NCI-H187 treated with DMSO at 0.1 percent for 48 hours (cell line): ENCODE results near the gene TGDS.

Experiments
- DNase-seq: peaks from one replicate; lab custom pipeline; 2025; lab: John Stamatoyannopoulos, UW

TGDS gene

DNA sequence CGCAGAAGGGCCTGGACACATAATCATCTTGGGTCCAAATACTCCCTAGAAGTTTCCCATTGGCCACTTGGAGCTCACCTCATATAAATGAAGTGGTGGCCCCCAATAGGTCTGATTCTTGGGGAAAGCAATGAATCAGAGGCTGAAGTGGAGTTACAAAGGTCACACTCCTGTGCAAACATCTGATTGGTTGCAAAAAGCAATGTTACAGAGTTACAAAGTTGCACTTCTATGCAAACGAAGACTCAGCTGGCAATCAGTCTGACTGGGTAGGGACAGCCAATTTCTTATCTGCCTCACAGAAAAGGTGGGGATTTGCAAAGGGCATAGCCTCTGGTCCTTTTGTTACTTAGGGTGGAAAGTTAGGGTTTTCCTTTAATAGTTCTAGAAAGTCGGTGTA, 3.9 kb upstream of the TGDS start:
- DNase-seq: no peak

DNA sequence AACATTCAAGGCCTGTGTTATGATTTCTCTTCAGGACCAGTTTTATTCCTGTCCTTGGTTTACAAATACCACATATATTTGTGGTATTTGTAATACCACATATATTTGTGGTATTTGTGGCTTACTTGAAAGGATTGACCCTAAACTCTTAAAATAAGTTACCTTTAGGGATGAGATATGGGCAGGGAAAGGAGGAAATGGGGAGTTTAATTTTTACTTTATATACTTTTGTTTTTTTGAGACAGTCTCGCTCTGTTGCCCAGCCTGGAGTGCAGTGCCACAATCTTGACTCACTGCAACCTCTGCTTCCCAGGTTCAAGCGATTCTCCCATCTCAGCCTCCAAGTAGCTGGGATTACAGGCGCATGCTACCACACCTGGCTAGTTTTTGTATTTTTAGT, 2.3 kb upstream of the TGDS start:
- no peak for DNase-seq

DNA sequence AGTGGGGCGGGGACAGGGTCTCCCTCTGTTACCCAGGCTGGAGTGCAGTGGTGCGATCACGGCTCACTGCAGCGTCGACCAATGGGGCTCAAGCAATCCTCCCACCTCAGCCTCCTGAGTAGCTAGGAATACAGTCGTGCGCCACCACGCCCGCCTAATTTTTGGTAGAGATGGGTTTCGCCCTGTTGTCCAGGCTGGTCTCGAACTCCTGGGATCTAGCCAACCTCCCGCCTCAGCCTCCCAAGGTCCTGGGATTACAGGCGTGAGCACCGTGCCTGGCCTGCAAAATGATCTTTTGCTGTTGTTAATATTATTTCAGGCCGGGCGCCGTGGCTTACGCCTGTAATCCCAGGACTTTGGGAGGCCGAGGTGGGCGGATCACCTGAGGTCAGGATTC, 621 bp upstream of the TGDS start:
- no peak for DNase-seq

DNA sequence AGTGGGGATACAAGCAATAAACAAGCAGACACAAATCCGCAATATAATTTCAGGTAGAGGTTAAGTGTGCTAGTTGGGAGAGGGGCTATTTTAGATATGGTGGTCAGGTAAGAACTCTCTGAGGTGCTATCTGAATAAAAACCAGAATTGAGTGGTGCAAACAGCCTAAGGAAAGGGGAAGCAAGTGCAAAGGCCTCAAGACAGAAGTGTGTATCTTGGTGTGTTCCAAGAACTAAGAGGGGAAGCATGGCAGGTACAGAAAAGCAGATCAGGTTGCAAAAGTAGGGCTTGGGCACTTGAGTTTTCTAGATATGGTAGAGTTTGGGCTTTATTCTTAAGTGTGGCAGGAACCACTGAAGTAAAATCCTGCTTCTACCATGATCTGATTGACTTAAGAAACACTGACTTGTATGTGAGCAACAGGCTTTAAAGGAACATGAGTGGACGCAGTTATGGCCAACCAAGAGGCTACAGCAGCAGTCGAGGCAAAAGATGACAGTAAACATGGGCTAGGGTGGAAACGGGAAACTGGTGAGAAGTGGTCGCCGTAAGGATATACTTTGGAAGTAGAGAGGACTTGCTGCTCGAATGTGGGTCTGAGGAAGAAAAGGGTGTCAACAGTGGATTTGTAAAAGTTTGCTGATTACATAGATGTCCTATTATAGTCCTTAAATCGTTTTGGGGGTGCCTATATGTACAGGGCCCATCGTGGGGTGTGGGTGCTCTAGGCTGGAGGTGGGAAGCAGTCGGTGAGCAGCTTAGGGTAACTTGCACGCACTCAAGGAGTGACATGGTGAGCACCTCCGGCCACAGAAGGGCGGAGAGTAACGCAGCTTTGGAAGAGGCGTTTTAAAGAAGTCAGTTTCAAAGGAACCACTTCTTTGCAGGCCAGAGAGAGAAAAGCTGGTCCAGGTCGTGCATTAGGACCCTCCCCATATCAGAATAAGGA, 677 bp downstream of the TGDS start:
- DNase-seq: no peak

DNA sequence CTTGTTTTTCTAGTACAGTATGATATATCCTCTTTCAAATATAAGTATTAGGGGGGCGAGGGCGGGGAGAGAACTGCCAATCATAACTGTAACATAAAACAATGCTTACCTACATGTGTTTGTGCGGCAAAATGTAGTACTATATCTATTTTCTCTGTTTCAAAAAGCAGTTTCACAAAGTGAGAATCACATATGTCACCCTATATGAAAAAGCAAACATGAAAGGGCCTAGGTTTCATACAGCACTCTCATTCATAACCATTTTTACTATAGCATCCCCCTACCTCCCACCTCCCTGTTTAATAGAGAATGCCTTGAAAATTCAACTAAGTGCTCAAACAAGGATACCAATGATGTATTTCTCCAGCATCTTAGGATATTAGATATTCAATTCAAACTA, 5.2 kb downstream of the TGDS start:
- no peak for DNase-seq

DNA sequence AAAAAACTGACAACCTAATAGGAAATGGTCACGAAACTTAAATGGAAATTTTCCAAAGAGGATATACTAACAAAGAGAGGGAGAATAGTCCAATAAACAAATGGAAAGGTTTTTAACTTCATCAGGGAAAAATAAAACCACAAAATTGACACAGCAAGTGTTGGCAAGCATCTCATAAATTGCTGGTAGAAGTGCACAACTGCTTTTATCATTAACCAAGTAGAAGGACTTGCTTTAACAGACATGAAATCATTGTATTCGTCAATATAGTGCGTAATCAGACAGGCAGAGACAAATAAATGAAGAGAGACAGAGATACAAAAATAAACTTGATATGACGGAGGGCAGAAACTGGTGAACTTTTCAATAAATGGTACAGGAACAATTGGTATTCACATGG, 7.4 kb downstream of the TGDS start:
- no peak for DNase-seq

DNA sequence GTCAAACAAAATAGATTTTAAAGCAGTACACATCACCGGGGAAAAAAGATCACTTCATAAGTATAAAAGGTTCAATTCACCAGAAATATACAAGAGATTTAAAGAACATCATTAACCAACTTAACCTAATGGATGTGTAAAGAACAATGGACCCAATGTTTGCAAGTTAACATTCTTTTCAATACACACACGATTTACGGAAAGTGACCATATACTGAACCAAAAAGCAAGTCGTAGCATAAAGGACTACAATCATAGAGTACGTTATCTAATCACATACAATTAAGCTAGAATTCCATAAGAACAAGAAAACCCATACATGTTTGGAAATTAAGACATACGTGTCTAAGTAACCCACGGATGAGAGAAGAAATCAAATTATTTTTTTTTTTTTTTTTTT, 9.6 kb downstream of the TGDS start:
- no peak for DNase-seq

DNA sequence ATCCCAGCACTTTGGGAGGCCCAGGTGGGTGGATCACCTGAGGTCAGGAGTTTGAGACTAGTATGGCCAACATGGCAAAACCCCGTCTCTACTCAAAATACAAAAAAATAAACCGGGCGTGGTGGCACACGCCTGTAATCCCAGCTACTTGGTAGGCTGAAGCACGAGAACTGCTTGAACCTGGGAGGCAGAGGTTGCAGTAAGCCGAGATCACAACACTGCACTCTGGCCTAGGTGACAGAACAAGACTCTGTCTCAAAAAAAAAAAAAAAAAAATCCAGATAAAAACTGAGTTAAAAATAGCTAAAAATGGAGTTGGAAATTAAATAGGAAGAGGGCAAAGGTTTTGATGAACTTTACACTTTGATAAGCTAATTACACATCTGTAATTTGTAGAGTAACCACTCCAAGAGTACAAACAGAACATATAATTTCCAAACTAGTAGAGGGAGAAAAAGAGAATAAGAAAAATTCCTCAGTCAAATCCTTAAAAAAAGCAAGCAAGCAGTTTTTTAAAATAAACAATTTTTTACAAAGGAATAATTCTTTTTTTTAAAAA, 10.3 kb downstream of the TGDS start:
- DNase-seq: no peak

DNA sequence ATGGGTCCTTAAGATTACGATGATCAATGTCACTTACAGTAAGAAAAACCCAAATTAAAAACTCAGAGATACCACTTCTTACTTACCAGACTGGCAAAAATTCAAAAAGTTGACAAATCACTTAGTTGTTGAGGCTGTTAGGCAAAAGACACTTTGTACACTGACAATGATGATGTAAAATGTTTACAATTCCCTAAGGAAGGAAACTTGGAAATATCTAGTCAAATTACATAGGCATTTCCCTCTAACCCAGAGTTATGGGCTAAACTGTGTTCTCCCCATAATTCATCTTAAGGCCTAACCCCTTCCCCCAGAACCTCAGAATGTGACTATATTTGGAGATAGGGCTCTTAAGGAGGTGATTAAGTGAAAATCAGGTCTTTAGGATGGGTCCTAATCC, 12.0 kb downstream of the TGDS start:
- DNase-seq: no peak

DNA sequence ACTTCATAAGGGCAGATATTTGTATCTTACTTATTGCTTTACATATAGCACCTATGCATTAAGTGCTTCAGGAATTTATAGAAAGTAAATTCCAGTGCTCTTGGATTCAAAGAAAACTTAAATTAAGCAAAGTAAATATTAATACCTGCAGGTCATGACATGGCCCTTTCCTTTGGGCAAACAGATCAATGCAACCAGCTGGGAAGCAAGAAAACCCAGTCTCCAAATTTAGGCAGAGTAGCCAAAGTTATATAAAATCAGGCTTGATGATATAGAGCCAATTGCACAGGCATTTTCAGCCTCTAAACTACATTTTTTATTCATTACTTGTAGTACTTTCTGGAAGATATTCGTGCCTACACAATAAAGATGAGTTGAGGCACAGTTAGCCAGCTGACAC, 16.9 kb downstream of the TGDS start:
- DNase-seq: no peak

DNA sequence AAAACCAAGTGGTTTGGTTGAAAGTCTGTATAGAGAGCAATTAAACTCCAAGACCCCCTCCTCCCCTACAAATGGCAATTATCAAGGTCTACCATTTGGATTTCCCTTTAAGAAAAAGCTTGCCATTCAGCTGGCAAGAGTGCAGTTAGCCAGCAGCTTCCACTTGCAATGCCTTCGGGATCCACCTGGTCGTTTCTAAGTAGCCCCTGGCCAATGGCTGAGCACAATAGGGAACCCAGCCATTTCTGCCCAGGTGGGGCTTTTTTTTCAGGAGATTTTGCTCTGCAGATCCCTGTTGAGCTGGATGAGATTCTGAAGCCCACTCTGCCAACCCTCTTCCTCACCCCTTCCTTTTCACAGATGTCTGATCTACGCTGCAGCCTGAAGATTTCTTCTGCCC, 26.3 kb downstream of the TGDS start:
- DNase-seq: no peak

DNA sequence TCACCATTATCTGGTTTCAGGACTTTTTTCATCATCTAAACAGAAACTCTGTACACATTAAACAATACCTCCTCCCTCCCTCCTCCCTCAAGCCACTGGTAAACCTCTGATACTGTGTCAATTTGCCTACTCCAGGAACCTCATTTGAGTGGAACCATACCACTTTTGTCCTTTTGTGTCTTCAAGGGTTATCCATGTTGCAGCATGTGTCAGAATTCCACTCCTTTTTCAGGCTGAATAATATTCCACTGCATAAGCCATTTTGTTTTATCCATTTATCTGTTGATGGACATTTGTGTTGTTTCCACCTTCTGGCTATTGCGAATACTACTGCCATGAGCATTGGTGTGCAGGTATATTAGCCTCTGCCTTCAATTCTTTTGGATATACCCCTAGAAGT, 27.5 kb downstream of the TGDS start:
- DNase-seq: no peak

DNA sequence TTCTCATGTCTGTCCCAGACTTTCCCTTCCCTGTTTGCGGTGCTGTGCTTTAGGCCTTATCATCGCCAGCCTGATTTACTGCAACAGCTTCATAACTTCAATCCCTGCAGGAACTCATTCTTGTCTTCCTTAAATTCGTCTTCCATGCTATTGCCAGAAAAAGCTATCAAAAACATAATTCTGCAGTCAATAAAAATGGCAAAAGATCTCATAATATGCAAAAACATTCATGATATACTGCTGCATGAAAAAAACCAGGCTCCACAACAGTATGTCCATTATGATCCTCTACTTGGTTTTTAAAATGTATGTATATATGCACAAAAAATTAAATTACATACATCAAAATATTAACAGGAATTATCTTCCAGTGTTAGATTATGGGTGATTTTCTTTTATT, 28.4 kb downstream of the TGDS start:
- DNase-seq: no peak

DNA sequence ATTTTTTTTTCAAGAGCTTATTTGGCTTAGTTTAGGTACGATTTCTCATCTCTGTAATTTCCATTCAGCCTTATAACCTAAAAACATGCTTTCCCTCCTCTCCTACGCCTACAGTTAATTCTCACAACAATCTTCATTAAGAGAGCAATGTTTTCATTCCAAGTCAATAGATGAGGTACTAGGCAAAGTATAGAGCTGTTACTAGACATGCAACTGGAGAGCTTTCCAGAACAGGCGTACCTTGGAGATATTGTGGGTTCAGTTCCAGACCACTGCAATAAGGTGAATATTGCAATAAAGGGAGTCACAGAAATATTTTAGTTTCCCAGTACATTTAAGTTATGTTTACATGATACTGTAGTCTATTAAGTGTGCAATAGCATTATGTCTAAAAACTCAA, 34.8 kb downstream of the TGDS start:
- no peak for DNase-seq

DNA sequence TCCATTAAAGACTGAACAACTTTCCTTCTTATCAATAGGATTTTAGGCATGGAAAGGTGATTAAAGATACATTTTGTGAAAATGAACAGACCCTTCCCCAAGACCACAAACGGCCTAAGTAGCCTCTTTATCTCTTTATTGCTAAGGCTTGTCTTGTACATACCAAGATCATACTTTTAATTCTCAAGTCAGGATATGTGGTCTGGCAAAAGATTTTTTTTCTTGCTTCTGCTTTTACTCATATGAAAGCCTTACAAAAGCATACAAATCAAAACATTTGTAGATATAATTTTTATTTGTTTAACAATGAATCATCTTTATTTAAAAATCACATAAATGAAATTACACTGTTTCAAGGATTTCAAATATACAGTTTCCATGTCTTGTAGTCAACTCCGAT, 35.8 kb downstream of the TGDS start:
- DNase-seq: no peak

DNA sequence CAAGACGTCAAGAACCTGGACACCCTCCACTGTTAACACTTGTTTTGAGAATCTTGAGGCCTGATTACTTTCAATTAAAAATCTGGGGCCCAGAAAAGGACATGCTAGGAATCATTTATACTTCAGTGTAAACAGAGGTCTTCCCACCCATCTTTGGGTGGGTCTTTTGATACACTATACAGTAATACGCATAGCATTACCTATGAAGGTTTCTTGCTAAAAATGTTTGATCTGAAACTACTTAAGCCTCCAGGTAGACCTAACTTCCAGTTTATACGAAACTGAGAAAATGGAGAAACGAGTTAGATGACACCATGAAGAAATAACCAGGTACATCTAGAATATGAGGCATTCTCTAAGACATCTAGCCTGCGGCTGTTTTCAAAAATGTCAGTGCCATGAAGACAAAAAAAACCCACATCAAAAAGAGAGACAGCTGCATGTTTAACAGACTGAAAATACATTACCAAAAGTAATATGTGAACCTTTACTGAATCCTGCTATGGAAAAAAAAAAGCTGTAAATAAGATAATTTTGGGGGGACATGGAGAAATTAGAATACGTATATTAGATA, 36.6 kb downstream of the TGDS start:
- no peak for DNase-seq

DNA sequence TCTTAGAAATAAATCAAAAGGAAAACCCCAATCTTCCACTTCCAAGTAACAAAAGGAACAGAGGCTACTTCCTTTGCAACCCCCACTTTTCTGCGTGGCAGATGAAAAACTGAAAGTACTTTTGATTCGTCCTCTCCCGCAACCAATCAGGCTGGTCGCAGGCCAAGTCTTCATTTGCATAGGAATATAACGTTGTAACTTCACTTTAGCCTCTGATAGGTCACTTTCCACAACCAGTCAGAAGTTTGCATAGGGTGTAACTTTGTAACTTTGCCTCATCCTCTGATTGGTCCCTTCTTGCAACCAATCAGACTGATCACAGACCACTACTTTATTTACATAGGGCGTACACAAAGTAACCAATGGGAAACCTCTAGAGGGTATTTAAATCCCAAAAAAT, 37.2 kb downstream of the TGDS start:
- no peak for DNase-seq

DNA sequence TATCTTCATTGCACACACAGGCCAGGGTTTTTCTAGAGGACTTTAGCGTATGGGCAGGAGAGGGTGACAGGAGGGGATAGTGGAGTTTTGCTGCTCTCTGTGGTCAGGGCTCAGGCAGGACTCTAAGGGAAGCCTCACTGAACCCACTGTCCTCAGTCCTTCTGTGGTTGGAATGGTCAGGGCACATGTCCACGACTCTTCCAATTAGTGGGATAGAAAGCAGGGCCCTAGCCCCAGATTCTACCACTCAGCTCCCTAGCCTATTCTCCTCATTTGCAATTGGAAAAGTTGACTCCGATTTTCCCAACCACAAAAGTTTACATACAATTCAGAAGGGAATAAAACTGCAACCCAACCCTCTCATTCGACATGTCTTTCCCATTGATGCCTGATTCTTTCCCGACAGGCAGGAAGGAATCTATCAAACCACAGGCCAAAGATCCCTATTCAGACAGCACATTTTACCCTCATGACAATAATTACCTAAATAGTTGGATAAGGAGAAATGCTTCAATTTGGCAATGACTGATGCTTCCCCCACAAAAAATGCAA, 38.2 kb downstream of the TGDS start:
- no peak for DNase-seq

DNA sequence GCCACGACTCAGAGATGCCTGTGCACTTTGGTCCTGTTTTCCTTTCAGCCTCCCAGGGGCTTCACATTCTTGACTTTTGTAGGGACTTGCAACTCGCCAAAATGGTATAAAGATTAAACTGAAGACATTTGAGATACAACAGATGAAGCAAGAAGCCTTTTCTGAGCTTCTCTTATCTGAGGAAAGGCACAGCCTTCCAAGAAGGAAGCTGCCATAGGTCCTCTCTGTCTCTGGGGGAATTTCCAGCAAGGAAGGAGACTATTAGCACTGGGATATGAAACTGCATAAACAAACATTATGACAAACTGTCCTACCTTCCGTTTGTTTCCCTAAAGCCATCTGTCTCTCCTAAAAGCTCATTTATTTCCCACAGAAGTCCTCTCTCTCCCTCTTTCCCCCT, 39.3 kb downstream of the TGDS start:
- DNase-seq: no peak

DNA sequence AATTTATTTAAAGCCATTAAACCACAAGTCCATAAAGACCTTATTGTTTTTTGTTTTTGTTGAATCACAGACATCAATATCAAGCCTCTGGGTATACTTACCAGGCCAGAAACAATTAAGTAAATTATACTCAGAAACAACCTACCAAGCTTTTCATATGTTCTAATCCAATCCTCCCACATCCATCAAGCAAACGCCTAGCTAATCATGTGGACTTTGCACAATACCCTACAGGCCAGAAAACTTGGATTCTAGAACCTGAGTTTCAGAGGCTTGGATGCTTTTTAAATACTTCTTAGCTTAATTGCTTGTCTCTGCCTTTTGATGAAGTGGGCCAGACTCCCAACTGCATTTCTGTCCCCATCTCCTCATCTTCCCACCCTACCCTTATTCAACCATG, 39.9 kb downstream of the TGDS start:
- no peak for DNase-seq

DNA sequence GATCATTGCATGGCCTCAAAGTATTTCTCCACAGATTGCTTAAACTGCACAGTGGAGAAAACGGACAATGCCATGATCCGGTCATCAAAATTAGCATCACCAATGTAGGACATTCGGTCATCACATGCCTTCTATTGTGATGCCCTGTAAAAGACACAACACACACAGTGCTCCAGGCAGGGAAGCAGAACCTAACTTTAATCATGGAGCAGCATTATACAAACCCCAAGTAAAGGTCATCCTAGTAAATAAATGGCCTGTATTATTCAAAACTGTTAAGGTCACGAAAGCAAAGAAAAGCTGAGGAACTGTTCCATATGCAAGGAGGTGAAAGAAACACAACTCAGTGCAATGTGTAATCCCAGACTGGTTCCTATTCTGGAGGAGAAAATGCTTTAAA, 42.2 kb downstream of the TGDS start:
- DNase-seq: no peak

DNA sequence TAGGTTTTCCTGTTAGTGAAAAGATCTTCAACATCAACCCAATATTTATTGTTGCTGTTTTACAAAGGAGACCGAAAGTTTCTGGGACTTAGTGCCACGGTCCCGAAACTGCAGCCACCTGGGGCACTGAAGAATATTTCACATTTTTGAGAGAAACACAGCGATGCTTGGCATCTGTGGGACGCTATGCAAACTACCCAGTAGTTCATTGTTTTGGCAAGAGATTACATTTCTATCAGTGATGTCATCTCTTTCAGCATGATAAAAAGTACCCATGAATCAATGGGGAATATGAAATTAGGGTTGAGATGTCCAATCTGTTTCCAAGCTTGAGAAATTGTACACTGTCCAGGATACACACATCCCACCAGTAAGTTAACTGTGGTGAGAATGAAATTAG, 43.9 kb downstream of the TGDS start:
- no peak for DNase-seq

DNA sequence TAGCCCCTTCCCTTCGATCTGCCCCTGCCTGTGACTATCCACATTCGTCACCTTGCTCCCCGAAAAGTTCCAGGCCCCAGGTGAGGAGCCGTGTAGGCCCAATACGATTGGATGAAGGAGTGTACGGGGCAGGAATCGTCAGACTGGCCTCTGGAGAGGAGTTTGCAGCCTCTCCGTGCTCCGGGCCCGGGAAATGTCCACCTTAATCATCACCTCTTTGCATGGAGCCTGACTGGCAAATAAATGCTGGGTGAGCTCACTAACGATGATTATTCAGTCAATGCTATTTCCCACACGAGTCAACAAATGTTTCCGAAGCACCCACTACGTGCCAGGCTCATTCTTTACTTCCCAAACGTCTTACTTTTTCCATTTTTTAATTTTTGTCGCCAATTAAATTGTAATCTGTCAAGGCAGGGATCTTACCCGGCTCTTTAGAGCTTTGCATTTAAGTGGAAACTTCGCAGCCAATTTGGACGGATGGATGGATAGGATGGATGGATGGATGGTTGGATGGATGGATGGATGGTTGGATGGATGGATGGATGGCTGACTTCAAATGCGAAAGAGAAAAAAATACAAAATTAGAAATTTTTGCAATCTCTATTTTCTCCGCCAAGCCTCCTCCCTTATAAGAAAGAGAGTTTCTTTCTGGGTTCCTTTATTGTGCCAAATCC, 45.8 kb downstream of the TGDS start:
- DNase-seq: no peak
